Endothelial cell (in vitro differentiated cells): ENCODE results near the gene MRPS18C. TPM values are rescaled to one million over a fixed set of nuclear protein-coding genes. Genes with fewer than 3 reads are reported as not detected.

Source experiments
- DNase-seq: peaks from one replicate; pipeline ENCODE4 v3.0.0; 2021; ENCODE audit warnings: low spot score
- H3K27ac Mint-ChIP-seq: one replicate; pipeline ENCODE4 v1.8.0; 2021; ENCODE audit warnings: mixed read lengths, inconsistent platforms; ENCODE audit not compliant: unreplicated experiment
- H3K27me3 Mint-ChIP-seq: one replicate; pipeline ENCODE4 v1.8.0; 2021; ENCODE audit warnings: mild to moderate bottlenecking, moderate library complexity, mixed read lengths, inconsistent platforms; ENCODE audit not compliant: unreplicated experiment
- H3K36me3 Mint-ChIP-seq: one replicate; pipeline ENCODE4 v1.8.0; 2021; ENCODE audit warnings: mild to moderate bottlenecking, low read depth, mixed read lengths, inconsistent platforms; ENCODE audit not compliant: unreplicated experiment
- H3K4me1 Mint-ChIP-seq: one replicate; pipeline ENCODE4 v1.8.0; 2021; ENCODE audit warnings: mild to moderate bottlenecking, mixed read lengths, inconsistent platforms; ENCODE audit not compliant: unreplicated experiment
- H3K4me3 Mint-ChIP-seq: one replicate; pipeline ENCODE4 v1.8.0; 2021; ENCODE audit warnings: mild to moderate bottlenecking, mixed read lengths, inconsistent platforms; ENCODE audit not compliant: unreplicated experiment
- H3K9me3 Mint-ChIP-seq: one replicate; pipeline ENCODE4 v1.8.0; 2021; ENCODE audit warnings: mixed read lengths, inconsistent platforms; ENCODE audit not compliant: unreplicated experiment
- total RNA-seq: library from RNA; stranded (reverse); fragmentation: NEBNext Ultra II Directional; extraction: Animal tissue kit (Norgen Biotek cat#: 25700); gene quantifications from one replicate; pipeline ENCODE4 v1.2.1, GENCODE V29; 2021; ENCODE audit not compliant: unreplicated experiment
- TF ChIP-seq, protein P1 (sequence below): fragments of 200-600 bp; sonication (generic); IDR thresholded peaks from one replicate; pipeline ENCODE4 v1.5.0; 2021; ENCODE audit warnings: antibody characterized with exemption; ENCODE audit not compliant: unreplicated experiment

Gene MRPS18C
- total RNA-seq, 1 donor from 2014 or later: 36.4 TPM

DNA sequence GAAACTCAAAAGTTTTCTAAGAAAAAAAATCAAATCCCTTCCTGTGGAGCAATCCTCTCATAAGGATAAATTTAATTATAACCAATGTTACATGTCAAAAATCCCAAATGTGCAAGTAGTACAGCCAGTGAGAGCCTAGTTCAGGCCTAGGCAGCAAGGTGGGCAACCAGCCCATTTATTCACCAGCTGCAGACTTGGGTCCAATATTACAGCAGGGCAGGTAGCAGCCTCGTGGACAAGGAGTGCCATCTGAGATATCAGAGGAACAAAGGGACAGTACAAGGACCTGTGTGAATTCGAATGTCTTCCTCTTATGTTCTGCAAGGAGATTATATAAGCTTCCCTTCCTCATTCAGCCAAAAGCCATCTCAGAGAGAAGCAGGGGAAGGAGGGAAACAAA, 6.8 kb upstream of the MRPS18C start:
- H3K9me3 Mint-ChIP-seq: no peaks in the 10 kb centered on the region
- no peak overlapping the region for H3K4me3 Mint-ChIP-seq
- peaks cover 1% of the 10 kb centered on the region for H3K27me3 Mint-ChIP-seq
- no peak for DNase-seq
- H3K27ac Mint-ChIP-seq: no peak overlapping the region
- TF ChIP-seq, protein P1, sequence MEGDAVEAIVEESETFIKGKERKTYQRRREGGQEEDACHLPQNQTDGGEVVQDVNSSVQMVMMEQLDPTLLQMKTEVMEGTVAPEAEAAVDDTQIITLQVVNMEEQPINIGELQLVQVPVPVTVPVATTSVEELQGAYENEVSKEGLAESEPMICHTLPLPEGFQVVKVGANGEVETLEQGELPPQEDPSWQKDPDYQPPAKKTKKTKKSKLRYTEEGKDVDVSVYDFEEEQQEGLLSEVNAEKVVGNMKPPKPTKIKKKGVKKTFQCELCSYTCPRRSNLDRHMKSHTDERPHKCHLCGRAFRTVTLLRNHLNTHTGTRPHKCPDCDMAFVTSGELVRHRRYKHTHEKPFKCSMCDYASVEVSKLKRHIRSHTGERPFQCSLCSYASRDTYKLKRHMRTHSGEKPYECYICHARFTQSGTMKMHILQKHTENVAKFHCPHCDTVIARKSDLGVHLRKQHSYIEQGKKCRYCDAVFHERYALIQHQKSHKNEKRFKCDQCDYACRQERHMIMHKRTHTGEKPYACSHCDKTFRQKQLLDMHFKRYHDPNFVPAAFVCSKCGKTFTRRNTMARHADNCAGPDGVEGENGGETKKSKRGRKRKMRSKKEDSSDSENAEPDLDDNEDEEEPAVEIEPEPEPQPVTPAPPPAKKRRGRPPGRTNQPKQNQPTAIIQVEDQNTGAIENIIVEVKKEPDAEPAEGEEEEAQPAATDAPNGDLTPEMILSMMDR: no peak
- no peaks in the 10 kb centered on the region for H3K36me3 Mint-ChIP-seq
- no peaks in the 10 kb centered on the region for H3K4me1 Mint-ChIP-seq

DNA sequence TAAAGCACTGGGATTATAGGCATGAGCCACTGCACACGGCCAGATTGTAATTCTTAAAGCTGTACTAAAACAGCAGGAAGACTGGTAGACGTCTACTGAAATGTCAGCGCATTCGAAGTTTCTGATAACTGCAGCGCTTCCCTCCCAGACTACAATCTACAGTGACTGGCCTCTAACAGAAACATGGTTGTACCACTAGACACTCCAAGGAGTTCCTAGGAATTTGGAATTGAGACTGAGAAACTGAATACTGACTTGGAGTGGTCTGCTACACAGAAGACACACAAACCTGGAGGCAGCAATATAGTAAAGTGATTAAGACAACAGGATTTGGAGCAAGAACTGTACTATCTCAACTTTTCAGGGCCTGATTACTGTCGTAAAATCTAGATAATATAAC, 1.2 kb upstream of the MRPS18C start:
- no peak for DNase-seq
- H3K27me3 Mint-ChIP-seq: peaks cover 12% of the 10 kb centered on the region
- no peaks in the 10 kb centered on the region for H3K9me3 Mint-ChIP-seq
- H3K36me3 Mint-ChIP-seq: no peaks in the 10 kb centered on the region
- peak overlapping the region; percentile 99 for H3K4me3 Mint-ChIP-seq
- TF ChIP-seq, protein P1: no peak
- peaks cover 14% of the 10 kb centered on the region for H3K4me1 Mint-ChIP-seq
- peak overlapping the region; percentile 100 for H3K27ac Mint-ChIP-seq

DNA sequence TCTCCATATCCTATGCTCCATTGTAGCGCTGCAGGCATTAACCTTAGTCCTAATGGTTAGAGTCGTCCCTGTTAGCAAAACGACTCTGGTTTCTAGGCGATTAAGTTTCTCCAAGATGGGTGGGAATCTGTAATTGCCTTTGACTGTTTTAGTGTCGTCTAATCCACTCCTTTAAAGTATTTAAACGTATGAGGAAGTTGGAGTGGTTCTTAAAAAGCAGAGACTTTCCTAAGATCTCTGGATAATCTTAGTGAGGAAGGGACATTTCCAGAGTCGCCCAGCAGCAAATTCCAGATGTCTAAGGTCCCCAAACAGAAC, 285 bp downstream of the MRPS18C start:
- no peaks in the 10 kb centered on the region for H3K9me3 Mint-ChIP-seq
- H3K27ac Mint-ChIP-seq: peak overlapping the region; percentile 100
- H3K27me3 Mint-ChIP-seq: peaks cover 13% of the 10 kb centered on the region
- H3K36me3 Mint-ChIP-seq: no peaks in the 10 kb centered on the region
- H3K4me1 Mint-ChIP-seq: peaks cover 14% of the 10 kb centered on the region
- TF ChIP-seq, protein P1: no peak
- H3K4me3 Mint-ChIP-seq: peak overlapping the region; percentile 99
- no peak for DNase-seq

DNA sequence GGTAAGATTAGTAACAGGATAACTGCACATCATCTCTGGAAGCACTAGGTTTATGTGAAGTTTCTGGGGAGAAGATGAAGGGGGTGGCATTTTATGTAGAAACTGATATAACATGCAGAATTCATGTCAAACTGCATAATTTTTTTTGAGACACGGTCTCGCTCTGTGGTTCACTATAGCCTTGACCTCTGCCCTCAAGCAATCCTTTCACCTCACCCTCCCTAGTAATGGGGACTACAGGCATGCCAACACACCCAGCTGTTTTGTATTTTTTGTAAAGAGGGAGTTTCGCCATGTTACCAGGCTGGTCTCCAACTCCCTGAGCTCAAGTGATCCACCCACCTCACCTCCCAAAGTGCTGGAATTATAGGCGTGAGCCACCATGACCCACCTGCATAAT, 17.6 kb downstream of the MRPS18C start:
- peaks cover 7% of the 10 kb centered on the region for H3K36me3 Mint-ChIP-seq
- no peak overlapping the region for H3K27ac Mint-ChIP-seq
- no peaks in the 10 kb centered on the region for H3K27me3 Mint-ChIP-seq
- H3K4me1 Mint-ChIP-seq: no peaks in the 10 kb centered on the region
- H3K4me3 Mint-ChIP-seq: no peak overlapping the region
- TF ChIP-seq, protein P1: no peak
- no peak for DNase-seq
- no peaks in the 10 kb centered on the region for H3K9me3 Mint-ChIP-seq

DNA sequence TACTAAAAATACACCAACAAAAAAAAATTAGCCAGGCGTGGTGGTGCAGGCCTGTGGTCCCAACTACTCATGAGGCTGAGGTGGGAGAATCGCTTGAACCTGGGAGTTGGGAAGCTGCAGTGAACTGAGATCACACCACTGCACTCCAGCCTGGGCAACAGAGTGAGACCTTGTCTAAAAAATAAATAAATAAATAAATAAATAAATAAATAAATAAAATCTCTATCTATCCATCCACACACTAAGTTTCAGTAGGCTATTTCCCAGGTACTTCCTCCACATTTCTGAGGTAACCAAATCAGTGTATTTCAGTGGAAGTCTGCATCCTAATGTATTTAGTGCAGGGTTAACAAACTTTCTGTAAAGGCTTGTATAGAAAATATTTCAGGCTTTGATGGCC, 18.1 kb downstream of the MRPS18C start:
- H3K27ac Mint-ChIP-seq: no peak overlapping the region
- TF ChIP-seq, protein P1: no peak
- H3K36me3 Mint-ChIP-seq: peaks cover 7% of the 10 kb centered on the region
- no peak for DNase-seq
- no peaks in the 10 kb centered on the region for H3K9me3 Mint-ChIP-seq
- no peaks in the 10 kb centered on the region for H3K4me1 Mint-ChIP-seq
- no peaks in the 10 kb centered on the region for H3K27me3 Mint-ChIP-seq
- no peak overlapping the region for H3K4me3 Mint-ChIP-seq
